Ovary (tissue), 9 donors: ENCODE results near the gene CSTF1. TPM values are rescaled to one million over a fixed set of nuclear protein-coding genes. Genes with fewer than 3 reads are reported as not detected.

Experiments
- DNase-seq, 5 donors: peaks; one replicate each; pipeline ENCODE4 v3.0.0-alpha.2; 2019 to 2020
- H3K27ac ChIP-seq, 2 donors: fragments of 200-600 bp; one replicate each; pipeline versions ENCODE4 v1.5.1 to v1.8.0; 2019 to 2022
- H3K27me3 ChIP-seq: fragments of 200-600 bp; one replicate; pipeline ENCODE4 v1.8.0; 2022
- H3K36me3 ChIP-seq: fragments of 200-600 bp; sonication (generic); one replicate; pipeline ENCODE4 v1.5.1; 2019
- H3K4me1 ChIP-seq: one replicate; pipeline ENCODE4 v1.8.1; 2013; ENCODE audit warnings: mild to moderate bottlenecking, moderate library complexity; ENCODE audit not compliant: insufficient read depth
- H3K4me3 ChIP-seq: fragments of 200-600 bp; sonication (generic); one replicate; pipeline ENCODE4 v1.5.1; 2017
- H3K9me3 ChIP-seq, 2 donors: fragments of 200-600 bp in 1 of 2; sonication (generic) in 1 of 2; one replicate each; pipeline versions ENCODE4 v1.5.1 to v1.8.1; 2013 to 2019; ENCODE audit warnings: mild to moderate bottlenecking in 1 of 2, moderate library complexity in 1 of 2
- EP300 ChIP-seq: sonication (generic); formaldehyde crosslinking; IDR thresholded peaks from one replicate; pipeline ENCODE4 v1.6.1; 2017; ENCODE audit warnings: antibody characterized with exemption
- POLR2A ChIP-seq: fragments of 450-650 bp; IDR thresholded peaks from one replicate; pipeline ENCODE4 v1.6.1; 2017; ENCODE audit warnings: antibody characterized with exemption, mild to moderate bottlenecking, moderate library complexity
- WGBS, 3 donors: extraction: QIAGEN DNeasy Blood & Tissue Kit in 1 of 3; methylation state at CpG; one replicate each; pipeline versions ENCODE4 v1.1.5 to v1.1.7; 2013 to 2017; 5-methylcytosine and 5-hydroxymethylcytosine counted together
- intact Hi-C, 4 donors: fragments of 100-400 bp; cut with DNase I; formaldehyde crosslinking; loops; one replicate each; pipeline versions ENCODE4 v1.11.0 to v1.15.1; 2022 to 2023
- polyA plus RNA-seq, 2 donors: library from polyadenylated mRNA; stranded (reverse); fragments of 200-250 nt in 1 of 2; fragments of 350-450 nt in 1 of 2; fragmentation: Illumina TruSeq in 1 of 2; extraction: RNeasy Lipid Tissue Mini Kit (QIAGEN cat#74804) in 1 of 2; gene quantifications; one replicate each; pipeline ENCODE4 v1.2.3, GENCODE V29; 2013 to 2014
- total RNA-seq, 7 donors: library from RNA; depleted of rRNA in 2 of 7; stranded (reverse); fragments of >200 nt in 2 of 7; fragmentation: NEBNext Ultra II Directional in 3 of 7; extraction: Animal tissue kit (Norgen Biotek cat#: 25700) in 3 of 7; gene quantifications; one replicate each; pipeline versions ENCODE4 v1.1.0 to v1.2.4, GENCODE V29; 2016 to 2023
- TF ChIP-seq, protein P1 (sequence below), 3 donors: fragments of 450-650 bp in 2 of 3; fragments of 200-600 bp in 1 of 3; IDR thresholded peaks; one replicate each; pipeline versions ENCODE4 v1.5.1 to v1.8.0; 2016 to 2022; ENCODE audit warnings: antibody characterized with exemption in 3 of 3, mild to moderate bottlenecking in 1 of 3
- donor health status: DM: no; HTN: no; CAD: no; lungs with moderate emphysema.
- donor health status: DM: no; HTN: no; CAD: no.
- donor health status: Bipolar disorder and iron deficiency.
- donor health status: DM: yes; HTN: yes; CAD: no.
- donor health status: DM: no; HTN: no; CAD: no.
- donor health status: DM: yes; HTN: yes; CAD: no.

Gene CSTF1
- total and polyA plus RNA-seq, 9 donors: 15.5 to 41.5 (median 31.8) TPM

GRCh38 chr20:56347628-56348304, 44.7 kb upstream of the CSTF1 start:
- DNase-seq: no peak
- Histone ChIP-seq H3K4me1 (peaks cover 1% of the 10 kb centered on the region), H3K36me3 (no peaks in the 10 kb centered on the region), H3K27ac (no peak overlapping the region), H3K9me3 (no peaks in the 10 kb centered on the region), H3K4me3 (no peak overlapping the region), H3K27me3 (no peaks in the 10 kb centered on the region)
- intact Hi-C loops: no loop called here
- 59 to 68% (median 60%) methylated on average over 13 of the region's 13 CpGs for WGBS, 3 donors
- TF ChIP-seq, protein P1, sequence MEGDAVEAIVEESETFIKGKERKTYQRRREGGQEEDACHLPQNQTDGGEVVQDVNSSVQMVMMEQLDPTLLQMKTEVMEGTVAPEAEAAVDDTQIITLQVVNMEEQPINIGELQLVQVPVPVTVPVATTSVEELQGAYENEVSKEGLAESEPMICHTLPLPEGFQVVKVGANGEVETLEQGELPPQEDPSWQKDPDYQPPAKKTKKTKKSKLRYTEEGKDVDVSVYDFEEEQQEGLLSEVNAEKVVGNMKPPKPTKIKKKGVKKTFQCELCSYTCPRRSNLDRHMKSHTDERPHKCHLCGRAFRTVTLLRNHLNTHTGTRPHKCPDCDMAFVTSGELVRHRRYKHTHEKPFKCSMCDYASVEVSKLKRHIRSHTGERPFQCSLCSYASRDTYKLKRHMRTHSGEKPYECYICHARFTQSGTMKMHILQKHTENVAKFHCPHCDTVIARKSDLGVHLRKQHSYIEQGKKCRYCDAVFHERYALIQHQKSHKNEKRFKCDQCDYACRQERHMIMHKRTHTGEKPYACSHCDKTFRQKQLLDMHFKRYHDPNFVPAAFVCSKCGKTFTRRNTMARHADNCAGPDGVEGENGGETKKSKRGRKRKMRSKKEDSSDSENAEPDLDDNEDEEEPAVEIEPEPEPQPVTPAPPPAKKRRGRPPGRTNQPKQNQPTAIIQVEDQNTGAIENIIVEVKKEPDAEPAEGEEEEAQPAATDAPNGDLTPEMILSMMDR (IDR thresholded peaks at IDR 0.05): no peak
- TF ChIP-seq EP300: no peak
- no peak for TF ChIP-seq POLR2A

DNA sequence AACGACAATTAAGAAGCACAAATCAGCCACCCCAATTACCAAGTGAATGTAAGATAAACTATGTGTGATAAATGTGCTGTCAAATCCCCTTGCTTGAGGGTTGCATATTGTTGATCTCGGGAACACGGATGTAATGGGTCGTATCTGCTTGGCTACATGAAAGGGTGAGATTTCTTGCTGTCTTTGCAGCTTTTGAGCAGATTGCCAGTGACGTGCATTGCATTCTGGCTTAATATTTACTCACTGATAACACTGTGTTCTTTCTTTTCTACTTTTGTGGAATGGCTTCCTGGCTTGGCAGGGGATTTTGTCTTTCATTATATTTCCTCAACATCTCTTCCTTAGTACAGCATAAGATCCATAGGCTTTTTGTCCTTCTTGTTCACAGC, 44.1 kb upstream of the CSTF1 start:
- no peaks in the 10 kb centered on the region for H3K36me3 ChIP-seq
- no peaks in the 10 kb centered on the region for H3K27me3 ChIP-seq
- DNase-seq: no peak
- no peak overlapping the region for H3K4me3 ChIP-seq
- peaks cover 1% of the 10 kb centered on the region for H3K4me1 ChIP-seq
- no peaks in the 10 kb centered on the region for H3K9me3 ChIP-seq
- WGBS, 3 donors: 2 to 9% (median 4%) methylated on average over 5 of the region's 5 CpGs
- no peak overlapping the region for H3K27ac ChIP-seq
- TF ChIP-seq EP300: no peak
- intact Hi-C loops: no loop called here

GRCh38 chr20:56348746-56349145, 43.7 kb upstream of the CSTF1 start:
- Histone ChIP-seq H3K4me3 (no peak overlapping the region), H3K4me1 (peaks cover 1% of the 10 kb centered on the region), H3K27ac (no peak overlapping the region), H3K9me3 (no peaks in the 10 kb centered on the region), H3K27me3 (no peaks in the 10 kb centered on the region), H3K36me3 (no peaks in the 10 kb centered on the region)
- intact Hi-C loops: no loop called here
- DNase-seq: no peak
- TF ChIP-seq, protein P1 (IDR thresholded peaks at IDR 0.05): no peak
- TF ChIP-seq POLR2A (no peak), EP300 (no peak)
- WGBS, 3 donors: 7 to 8% (median 7%) methylated on average over 3 of the region's 3 CpGs

- intact Hi-C loops: no loop called here
- Histone ChIP-seq H3K4me1 (peaks cover 1% of the 10 kb centered on the region), H3K9me3 (no peaks in the 10 kb centered on the region), H3K36me3 (no peaks in the 10 kb centered on the region), H3K27ac (no peak overlapping the region), H3K27me3 (no peaks in the 10 kb centered on the region), H3K4me3 (no peak overlapping the region)
- no peak for TF ChIP-seq EP300
- TF ChIP-seq, protein P1 (IDR thresholded peaks at IDR 0.05): no peak
- TF ChIP-seq POLR2A: no peak
- no peak for DNase-seq
- WGBS, 3 donors: 83 to 93% (median 86%) methylated on average over 2 of the region's 2 CpGs
These were observed 41.6 kb upstream of the CSTF1 start for GRCh38 chr20:56350842-56351241.

GRCh38 chr20:56352345-56353055, 39.9 kb upstream of the CSTF1 start:
- TF ChIP-seq, protein P1 (IDR thresholded peaks at IDR 0.05): no peak
- no peak for TF ChIP-seq POLR2A
- TF ChIP-seq EP300: no peak
- peaks cover 1% of the 10 kb centered on the region for H3K4me1 ChIP-seq
- no peak for DNase-seq
- H3K4me3 ChIP-seq: no peak overlapping the region
- intact Hi-C loops: no loop called here
- no peaks in the 10 kb centered on the region for H3K36me3 ChIP-seq
- no peak overlapping the region for H3K27ac ChIP-seq
- no peaks in the 10 kb centered on the region for H3K9me3 ChIP-seq
- WGBS, 3 donors: 53 to 61% (median 59%) methylated on average over 5 of the region's 5 CpGs
- H3K27me3 ChIP-seq: no peaks in the 10 kb centered on the region
